Measurements from ENCODE around the gene DPP6.

The DPP6 gene

DNA sequence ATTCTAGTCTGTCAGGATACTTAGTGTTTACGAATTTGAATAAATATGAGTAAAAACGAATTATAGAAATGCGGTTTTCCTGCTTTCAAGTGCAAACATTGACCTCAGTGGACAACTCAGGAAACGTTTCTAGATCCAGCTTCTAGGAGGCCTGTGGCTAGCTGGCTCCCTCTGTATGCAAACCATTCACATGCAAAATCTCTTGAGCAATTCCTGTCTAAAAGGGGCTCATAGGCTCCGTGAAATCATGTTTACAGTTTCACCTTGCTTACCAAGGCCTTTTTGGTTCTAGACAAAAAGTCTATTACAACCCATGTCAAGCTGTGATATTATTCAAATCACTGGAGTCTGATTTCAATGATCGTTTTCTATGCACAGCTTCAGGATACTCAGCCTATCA, 364.5 kb downstream of the DPP6 start:
- no peak for TF ChIP-seq POLR2AphosphoS5 (IDR thresholded peaks at IDR 0.05; ENCODE audit: borderline replicate concordance, low read depth, low read length)
- TF ChIP-seq EZH2 (IDR thresholded peaks at IDR 0.05): no peak
- no peak for TF ChIP-seq FOXP2 (optimal IDR thresholded peaks at IDR 0.05; ENCODE audit: control extremely low read depth, extremely low read length, insufficient read depth)
- H3K36me3 ChIP-seq (ENCODE audit: insufficient read depth, low read length): no peaks in the 10 kb centered on the region

DNA sequence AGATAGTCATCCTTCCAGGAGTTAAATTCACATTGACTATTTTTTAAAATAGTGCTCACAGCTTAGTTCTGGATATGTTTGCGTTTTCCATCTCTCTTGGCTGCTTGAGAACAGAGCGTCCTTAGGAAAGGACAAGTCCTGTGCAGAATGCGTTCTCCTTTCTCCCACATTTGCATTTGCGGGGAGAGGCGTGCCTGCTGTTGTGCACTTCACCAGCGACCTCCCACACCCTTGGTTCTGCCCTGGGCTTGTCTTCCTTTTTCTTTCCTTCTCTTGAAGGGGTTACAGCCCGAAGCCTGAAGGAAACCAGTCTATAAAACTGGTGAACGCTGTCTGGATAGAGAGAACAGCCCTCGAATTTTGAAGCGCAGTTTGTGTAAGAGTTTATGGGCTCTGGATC, 367.1 kb downstream of the DPP6 start:
- Histone ChIP-seq H3K27ac (no peak overlapping the region), H3K9ac (ENCODE audit: insufficient read length) (no peak overlapping the region), H3K4me3 (no peak overlapping the region), H3K9me3 (ENCODE audit: low read depth, low read length) (no peaks in the 10 kb centered on the region), H3K36me3 (ENCODE audit: insufficient read depth, low read length) (no peaks in the 10 kb centered on the region)
- no peak for DNase-seq (ENCODE audit: low read depth, low spot score)
- TF ChIP-seq EZH2 (IDR thresholded peaks at IDR 0.05) (no peak), FOXP2 (optimal IDR thresholded peaks at IDR 0.05; ENCODE audit: control extremely low read depth, extremely low read length, insufficient read depth) (no peak), POLR2AphosphoS5 (IDR thresholded peaks at IDR 0.05; ENCODE audit: borderline replicate concordance, low read depth, low read length) (no peak)

More for the DNA sequence above, 364.5 kb downstream of the DPP6 start:
- no peak for DNase-seq (ENCODE audit: low read depth, low spot score)
- no peak overlapping the region for H3K9ac ChIP-seq (ENCODE audit: insufficient read length)
- H3K4me3 ChIP-seq: no peak overlapping the region
- H3K9me3 ChIP-seq (ENCODE audit: low read depth, low read length): no peaks in the 10 kb centered on the region
- no peak overlapping the region for H3K27ac ChIP-seq

- Histone ChIP-seq H3K27ac (no peak overlapping the region), H3K9me3 (ENCODE audit: low read depth, low read length) (no peaks in the 10 kb centered on the region), H3K9ac (ENCODE audit: insufficient read length) (no peak overlapping the region), H3K36me3 (ENCODE audit: insufficient read depth, low read length) (no peaks in the 10 kb centered on the region), H3K4me3 (no peak overlapping the region)
- no peak for DNase-seq (ENCODE audit: low read depth, low spot score)
- no peak for TF ChIP-seq POLR2AphosphoS5 (IDR thresholded peaks at IDR 0.05; ENCODE audit: borderline replicate concordance, low read depth, low read length)
- no peak for TF ChIP-seq EZH2 (IDR thresholded peaks at IDR 0.05)
- no peak for TF ChIP-seq FOXP2 (optimal IDR thresholded peaks at IDR 0.05; ENCODE audit: control extremely low read depth, extremely low read length, insufficient read depth)
These were observed 371.0 kb downstream of the DPP6 start for GRCh38 chr7:154423231-154423630.

DNA sequence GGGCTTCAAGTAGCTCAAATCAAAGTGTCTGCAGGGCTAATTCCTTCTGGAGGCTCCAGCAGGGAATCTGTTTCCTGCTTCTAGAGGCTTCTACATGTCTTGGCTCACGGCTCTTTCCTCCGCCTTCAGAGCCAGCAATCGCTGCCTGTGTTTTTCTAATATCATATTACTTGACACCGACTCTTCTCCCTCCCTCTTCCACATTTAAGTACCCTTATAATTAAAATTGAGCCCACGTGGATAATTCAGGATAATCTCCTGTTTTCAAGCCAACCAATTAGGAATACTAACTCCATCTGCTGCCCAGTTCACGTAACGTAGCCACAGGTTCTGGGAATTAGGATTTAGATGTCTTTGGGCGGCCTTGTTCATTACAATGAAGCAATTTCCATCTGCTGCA, 372.2 kb downstream of the DPP6 start:
- DNase-seq (ENCODE audit: low read depth, low spot score): no peak
- Histone ChIP-seq H3K9me3 (ENCODE audit: low read depth, low read length) (no peaks in the 10 kb centered on the region), H3K27ac (no peak overlapping the region), H3K36me3 (ENCODE audit: insufficient read depth, low read length) (no peaks in the 10 kb centered on the region), H3K9ac (ENCODE audit: insufficient read length) (no peak overlapping the region), H3K4me3 (no peak overlapping the region)
- TF ChIP-seq POLR2AphosphoS5 (IDR thresholded peaks at IDR 0.05; ENCODE audit: borderline replicate concordance, low read depth, low read length) (no peak), FOXP2 (optimal IDR thresholded peaks at IDR 0.05; ENCODE audit: control extremely low read depth, extremely low read length, insufficient read depth) (no peak), EZH2 (IDR thresholded peaks at IDR 0.05) (no peak)

DNA sequence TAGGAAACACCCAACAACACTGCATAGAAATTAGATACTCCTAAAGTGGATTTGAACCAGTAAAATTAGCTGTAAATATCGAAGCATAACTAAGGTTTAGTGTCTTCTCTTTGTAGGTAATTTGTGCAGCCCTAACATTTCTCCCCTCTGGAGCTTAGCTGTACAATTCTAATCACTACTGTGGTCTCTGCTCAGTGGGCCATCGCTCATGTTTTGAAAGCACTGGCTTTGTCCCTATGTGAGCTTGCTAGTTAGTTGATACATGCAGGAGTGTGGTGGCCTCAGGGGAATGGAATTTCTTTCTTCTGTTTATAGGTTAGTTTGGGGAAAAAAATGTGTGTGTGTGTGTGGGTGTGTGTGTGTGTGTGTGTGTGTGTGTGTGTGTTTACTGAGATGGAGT, 373.1 kb downstream of the DPP6 start:
- no peaks in the 10 kb centered on the region for H3K36me3 ChIP-seq (ENCODE audit: insufficient read depth, low read length)
- no peak overlapping the region for H3K9ac ChIP-seq (ENCODE audit: insufficient read length)
- H3K4me3 ChIP-seq: no peak overlapping the region
- no peak for DNase-seq (ENCODE audit: low read depth, low spot score)
- no peak overlapping the region for H3K27ac ChIP-seq
- TF ChIP-seq EZH2 (IDR thresholded peaks at IDR 0.05) (no peak), POLR2AphosphoS5 (IDR thresholded peaks at IDR 0.05; ENCODE audit: borderline replicate concordance, low read depth, low read length) (no peak), FOXP2 (optimal IDR thresholded peaks at IDR 0.05; ENCODE audit: control extremely low read depth, extremely low read length, insufficient read depth) (no peak)
- no peaks in the 10 kb centered on the region for H3K9me3 ChIP-seq (ENCODE audit: low read depth, low read length)

- Histone ChIP-seq H3K36me3 (ENCODE audit: insufficient read depth, low read length) (no peaks in the 10 kb centered on the region), H3K27ac (no peak overlapping the region), H3K9me3 (ENCODE audit: low read depth, low read length) (no peaks in the 10 kb centered on the region), H3K4me3 (no peak overlapping the region), H3K9ac (ENCODE audit: insufficient read length) (no peak overlapping the region)
- DNase-seq (ENCODE audit: low read depth, low spot score): no peak
- TF ChIP-seq POLR2AphosphoS5 (IDR thresholded peaks at IDR 0.05; ENCODE audit: borderline replicate concordance, low read depth, low read length): no peak
- no peak for TF ChIP-seq EZH2 (IDR thresholded peaks at IDR 0.05)
- no peak for TF ChIP-seq FOXP2 (optimal IDR thresholded peaks at IDR 0.05; ENCODE audit: control extremely low read depth, extremely low read length, insufficient read depth)
These were observed 374.6 kb downstream of the DPP6 start for GRCh38 chr7:154426778-154427177.

- H3K9me3 ChIP-seq (ENCODE audit: low read depth, low read length): no peaks in the 10 kb centered on the region
- H3K36me3 ChIP-seq (ENCODE audit: insufficient read depth, low read length): no peaks in the 10 kb centered on the region
These were observed 375.3 kb downstream of the DPP6 start for GRCh38 chr7:154427533-154427932.

DNA sequence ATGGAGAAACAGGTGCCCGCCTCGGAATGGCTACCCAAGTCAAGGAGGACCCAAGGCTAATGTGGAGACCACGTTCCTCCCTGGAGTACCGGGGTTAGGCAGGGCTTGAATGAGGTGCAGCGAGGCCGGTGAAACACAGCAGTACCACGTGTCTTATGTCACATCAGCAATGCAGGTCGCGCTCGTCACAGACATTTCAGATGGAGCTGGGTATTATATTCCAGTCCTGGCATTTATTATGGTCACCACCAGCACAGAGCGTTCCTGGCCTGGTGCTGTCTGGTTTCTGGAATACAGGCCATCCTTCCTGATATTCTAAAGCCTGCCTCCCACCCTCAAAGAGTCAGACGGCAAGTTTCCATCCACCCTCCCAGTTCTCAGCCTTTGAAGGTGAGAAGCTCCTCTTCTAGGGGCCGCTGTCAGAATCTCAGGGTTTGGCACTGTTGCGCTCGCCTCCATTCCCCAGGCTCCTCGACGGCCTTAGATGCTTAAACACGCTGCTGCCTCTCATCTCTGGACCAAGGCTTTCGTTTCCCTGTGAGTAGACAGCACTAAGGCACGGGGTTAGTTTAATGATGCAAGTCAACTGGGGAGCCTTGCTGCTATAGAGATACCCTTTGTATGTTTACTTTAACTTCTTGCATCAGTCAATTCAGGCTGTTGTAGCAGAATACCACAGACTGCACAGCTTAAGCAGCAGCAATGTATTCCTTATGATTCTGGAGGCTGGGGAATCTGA, 377.6 kb downstream of the DPP6 start:
- H3K9me3 ChIP-seq (ENCODE audit: low read depth, low read length): no peaks in the 10 kb centered on the region
- DNase-seq (ENCODE audit: low read depth, low spot score): no peak
- no peak for TF ChIP-seq POLR2AphosphoS5 (IDR thresholded peaks at IDR 0.05; ENCODE audit: borderline replicate concordance, low read depth, low read length)
- TF ChIP-seq EZH2 (IDR thresholded peaks at IDR 0.05): no peak
- no peak for TF ChIP-seq FOXP2 (optimal IDR thresholded peaks at IDR 0.05; ENCODE audit: control extremely low read depth, extremely low read length, insufficient read depth)
- H3K36me3 ChIP-seq (ENCODE audit: insufficient read depth, low read length): no peaks in the 10 kb centered on the region
- H3K4me3 ChIP-seq: no peak overlapping the region
- no peak overlapping the region for H3K9ac ChIP-seq (ENCODE audit: insufficient read length)
- H3K27ac ChIP-seq: no peak overlapping the region

More at GRCh38 chr7:154427533-154427932, 375.3 kb downstream of the DPP6 start:
- Histone ChIP-seq H3K4me3 (no peak overlapping the region), H3K27ac (no peak overlapping the region), H3K9ac (ENCODE audit: insufficient read length) (no peak overlapping the region)
- no peak for DNase-seq (ENCODE audit: low read depth, low spot score)
- TF ChIP-seq FOXP2 (optimal IDR thresholded peaks at IDR 0.05; ENCODE audit: control extremely low read depth, extremely low read length, insufficient read depth) (no peak), POLR2AphosphoS5 (IDR thresholded peaks at IDR 0.05; ENCODE audit: borderline replicate concordance, low read depth, low read length) (no peak)

- Histone ChIP-seq H3K9me3 (ENCODE audit: low read depth, low read length) (no peaks in the 10 kb centered on the region), H3K9ac (ENCODE audit: insufficient read length) (no peak overlapping the region), H3K4me3 (no peak overlapping the region), H3K27ac (no peak overlapping the region), H3K36me3 (ENCODE audit: insufficient read depth, low read length) (no peaks in the 10 kb centered on the region)
- TF ChIP-seq POLR2AphosphoS5 (IDR thresholded peaks at IDR 0.05; ENCODE audit: borderline replicate concordance, low read depth, low read length) (no peak), FOXP2 (optimal IDR thresholded peaks at IDR 0.05; ENCODE audit: control extremely low read depth, extremely low read length, insufficient read depth) (no peak), EZH2 (IDR thresholded peaks at IDR 0.05) (no peak)
- DNase-seq (ENCODE audit: low read depth, low spot score): no peak
These were observed 378.4 kb downstream of the DPP6 start for GRCh38 chr7:154430640-154431039.
